DMS 273 (cell line): ENCODE results near the gene KRTAP21-3.

Experiments used
- DNase-seq: peaks from one replicate; lab custom pipeline; 2025; ENCODE audit not compliant: unreplicated experiment; lab: John Stamatoyannopoulos, UW

The KRTAP21-3 gene

GRCh38 chr21:30668776-30669175 is 49.8 kb downstream of the KRTAP21-3 start:
- DNase-seq = no peak
